Measurements from ENCODE around the gene GTF2H1. TPM values are rescaled to one million over a fixed set of nuclear protein-coding genes. Genes with fewer than 3 reads are reported as not detected.

GTF2H1 gene
- total RNA-seq, 1 donor from 2014 or later: 41.7 TPM

DNA sequence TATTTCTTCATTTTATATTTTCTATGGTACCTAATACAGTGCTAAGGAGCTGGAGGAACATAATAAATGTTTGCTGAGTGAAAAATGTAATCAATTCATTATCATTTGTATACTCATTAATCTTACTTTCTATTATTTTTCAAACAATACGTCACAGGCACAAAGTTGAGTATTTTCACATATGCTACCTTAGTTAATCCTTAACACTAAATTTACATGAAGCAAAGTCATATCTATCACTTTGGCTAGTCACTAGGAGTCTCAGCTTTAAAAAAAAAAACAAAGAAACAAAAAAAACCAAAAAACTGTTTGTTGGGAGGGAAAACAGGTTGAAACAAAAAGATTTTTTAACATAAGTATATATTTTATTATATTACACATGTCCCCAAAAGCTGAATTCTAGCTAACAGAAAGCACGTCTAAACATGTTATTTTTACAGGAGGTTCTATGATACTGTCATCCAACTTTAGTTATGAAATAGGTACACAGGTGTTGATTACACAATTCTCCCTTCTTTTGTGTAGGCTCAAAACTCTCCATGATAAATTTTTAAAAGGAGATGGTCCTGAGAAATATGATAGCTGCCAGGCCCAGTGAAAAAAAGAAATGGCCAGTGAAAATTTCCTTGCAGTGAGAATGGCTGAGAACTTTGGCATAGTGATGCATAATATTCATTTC, 14.8 kb upstream of the GTF2H1 start:
- no peak for DNase-seq (ENCODE audit: low read depth, low spot score)
- no peak overlapping the region for H3K27ac Mint-ChIP-seq (ENCODE audit: unreplicated experiment)
- no peak overlapping the region for H3K4me3 Mint-ChIP-seq
- H3K9me3 Mint-ChIP-seq: no peaks in the 10 kb centered on the region
- TF ChIP-seq, protein P1, sequence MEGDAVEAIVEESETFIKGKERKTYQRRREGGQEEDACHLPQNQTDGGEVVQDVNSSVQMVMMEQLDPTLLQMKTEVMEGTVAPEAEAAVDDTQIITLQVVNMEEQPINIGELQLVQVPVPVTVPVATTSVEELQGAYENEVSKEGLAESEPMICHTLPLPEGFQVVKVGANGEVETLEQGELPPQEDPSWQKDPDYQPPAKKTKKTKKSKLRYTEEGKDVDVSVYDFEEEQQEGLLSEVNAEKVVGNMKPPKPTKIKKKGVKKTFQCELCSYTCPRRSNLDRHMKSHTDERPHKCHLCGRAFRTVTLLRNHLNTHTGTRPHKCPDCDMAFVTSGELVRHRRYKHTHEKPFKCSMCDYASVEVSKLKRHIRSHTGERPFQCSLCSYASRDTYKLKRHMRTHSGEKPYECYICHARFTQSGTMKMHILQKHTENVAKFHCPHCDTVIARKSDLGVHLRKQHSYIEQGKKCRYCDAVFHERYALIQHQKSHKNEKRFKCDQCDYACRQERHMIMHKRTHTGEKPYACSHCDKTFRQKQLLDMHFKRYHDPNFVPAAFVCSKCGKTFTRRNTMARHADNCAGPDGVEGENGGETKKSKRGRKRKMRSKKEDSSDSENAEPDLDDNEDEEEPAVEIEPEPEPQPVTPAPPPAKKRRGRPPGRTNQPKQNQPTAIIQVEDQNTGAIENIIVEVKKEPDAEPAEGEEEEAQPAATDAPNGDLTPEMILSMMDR (conservative IDR thresholded peaks at IDR 0.05): no peak
- H3K4me1 Mint-ChIP-seq: peaks cover 10% of the 10 kb centered on the region
- no peaks in the 10 kb centered on the region for H3K27me3 Mint-ChIP-seq (ENCODE audit: low read depth)
- H3K36me3 Mint-ChIP-seq (ENCODE audit: low read depth): peaks cover 8% of the 10 kb centered on the region

DNA sequence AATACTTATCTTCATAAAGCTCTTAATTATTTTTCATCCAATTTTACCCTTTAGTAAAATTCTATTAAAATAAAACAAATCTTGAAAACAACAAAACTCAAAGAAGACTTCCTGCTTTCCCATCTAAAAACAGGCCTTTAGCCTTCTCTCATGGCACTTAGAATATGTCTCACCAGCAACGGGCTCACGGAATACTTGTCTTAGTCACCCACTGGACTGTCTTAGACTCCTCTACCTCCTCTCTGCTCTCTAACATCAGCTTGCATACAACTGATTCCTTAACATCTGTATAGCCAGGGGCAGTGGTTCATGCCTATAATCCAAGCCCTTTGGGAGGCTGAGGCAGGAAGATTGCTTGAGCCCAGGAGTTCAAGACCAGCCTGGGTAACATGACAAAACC, 14.1 kb upstream of the GTF2H1 start:
- no peaks in the 10 kb centered on the region for H3K27me3 Mint-ChIP-seq (ENCODE audit: low read depth)
- no peak overlapping the region for H3K4me3 Mint-ChIP-seq
- no peak overlapping the region for H3K27ac Mint-ChIP-seq (ENCODE audit: unreplicated experiment)
- no peak for DNase-seq (ENCODE audit: low read depth, low spot score)
- peaks cover 8% of the 10 kb centered on the region for H3K36me3 Mint-ChIP-seq (ENCODE audit: low read depth)
- TF ChIP-seq, protein P1 (conservative IDR thresholded peaks at IDR 0.05): no peak
- H3K9me3 Mint-ChIP-seq: no peaks in the 10 kb centered on the region
- peaks cover 17% of the 10 kb centered on the region for H3K4me1 Mint-ChIP-seq

DNA sequence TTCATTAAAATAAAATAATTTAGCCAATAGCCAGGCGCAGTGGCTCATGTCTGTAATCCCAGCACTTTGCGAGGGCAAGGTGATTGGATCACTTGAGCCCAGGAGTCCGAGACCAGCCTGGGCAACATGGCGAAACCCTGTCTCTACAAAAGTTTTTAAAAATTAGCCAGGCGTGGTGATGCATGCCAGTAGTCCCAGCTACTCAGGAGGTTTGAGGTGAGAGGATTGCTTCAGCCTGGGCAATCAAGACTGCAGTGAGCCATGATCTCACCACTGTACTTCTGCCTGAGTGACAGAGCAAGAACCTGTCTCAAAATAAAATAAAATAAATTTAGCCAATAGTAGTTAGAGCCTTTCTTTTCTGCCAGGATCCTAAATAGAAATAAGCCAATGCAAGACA, 12.7 kb upstream of the GTF2H1 start:
- TF ChIP-seq, protein P1 (conservative IDR thresholded peaks at IDR 0.05): no peak
- Mint-ChIP-seq H3K4me3 (no peak overlapping the region), H3K9me3 (no peaks in the 10 kb centered on the region), H3K36me3 (ENCODE audit: low read depth) (peaks cover 8% of the 10 kb centered on the region), H3K27ac (ENCODE audit: unreplicated experiment) (no peak overlapping the region), H3K4me1 (peaks cover 19% of the 10 kb centered on the region), H3K27me3 (ENCODE audit: low read depth) (no peaks in the 10 kb centered on the region)
- DNase-seq (ENCODE audit: low read depth, low spot score): no peak

DNA sequence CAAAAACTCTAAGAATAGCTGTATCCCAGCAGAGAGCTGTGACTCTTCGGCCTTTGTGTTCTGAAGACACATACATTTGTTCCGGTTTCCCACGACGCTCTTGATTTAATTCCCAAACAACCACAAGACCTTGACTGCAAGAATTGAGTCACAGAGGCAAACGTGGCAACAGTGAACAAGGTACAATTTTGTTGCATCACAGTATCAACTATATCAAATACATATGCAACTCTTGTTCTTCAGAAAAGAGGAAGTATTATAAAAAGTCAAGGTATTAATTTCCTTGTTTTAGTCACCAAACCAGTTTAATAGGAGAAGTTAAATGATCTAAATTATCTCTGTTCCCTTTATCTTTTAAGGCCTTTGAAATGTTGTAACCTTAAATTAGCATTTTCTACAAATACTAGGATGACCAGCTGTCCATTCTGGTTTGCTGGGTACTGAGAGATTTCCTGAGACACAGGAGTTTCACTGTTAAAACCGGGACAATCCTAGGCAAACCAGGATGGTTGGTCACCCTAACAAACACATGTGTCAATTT, 11.5 kb upstream of the GTF2H1 start:
- Mint-ChIP-seq H3K27me3 (ENCODE audit: low read depth) (no peaks in the 10 kb centered on the region), H3K36me3 (ENCODE audit: low read depth) (peaks cover 6% of the 10 kb centered on the region), H3K4me3 (no peak overlapping the region), H3K9me3 (no peaks in the 10 kb centered on the region), H3K27ac (ENCODE audit: unreplicated experiment) (no peak overlapping the region), H3K4me1 (peaks cover 19% of the 10 kb centered on the region)
- DNase-seq (ENCODE audit: low read depth, low spot score): no peak
- TF ChIP-seq, protein P1 (conservative IDR thresholded peaks at IDR 0.05): no peak

DNA sequence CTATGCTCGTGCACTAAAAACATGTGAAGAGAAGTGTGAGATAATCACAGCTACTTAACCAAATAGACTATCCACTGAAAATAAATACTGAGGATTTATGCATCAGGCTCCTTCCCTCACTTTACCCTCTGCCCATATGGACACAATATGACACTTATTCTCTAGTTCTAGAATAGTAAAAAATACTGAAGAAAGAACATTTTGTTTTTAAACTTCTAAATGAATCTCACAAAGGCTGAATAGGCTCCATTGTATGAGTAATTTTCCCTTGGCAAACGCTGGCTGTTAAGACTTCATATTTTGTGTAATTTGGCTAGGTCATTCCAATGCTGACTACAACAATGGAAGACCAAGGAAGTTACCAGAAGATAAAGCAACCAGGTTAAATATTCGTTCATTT, 10.4 kb upstream of the GTF2H1 start:
- TF ChIP-seq, protein P1 (conservative IDR thresholded peaks at IDR 0.05): no peak
- H3K4me3 Mint-ChIP-seq: peak overlapping the region; percentile 5
- peaks cover 2% of the 10 kb centered on the region for H3K36me3 Mint-ChIP-seq (ENCODE audit: low read depth)
- H3K27me3 Mint-ChIP-seq (ENCODE audit: low read depth): no peaks in the 10 kb centered on the region
- DNase-seq (ENCODE audit: low read depth, low spot score): no peak
- peaks cover 19% of the 10 kb centered on the region for H3K4me1 Mint-ChIP-seq
- H3K9me3 Mint-ChIP-seq: no peaks in the 10 kb centered on the region
- H3K27ac Mint-ChIP-seq (ENCODE audit: unreplicated experiment): peak overlapping the region; percentile 79

All from neural crest cell (in vitro differentiated cells).